Measurements from ENCODE around the gene RTL10. TPM values are rescaled to one million over a fixed set of nuclear protein-coding genes. Genes with fewer than 3 reads are reported as not detected.

Gene RTL10
- total RNA-seq, 1 donor from 2014 or later: 35.1 TPM

DNA sequence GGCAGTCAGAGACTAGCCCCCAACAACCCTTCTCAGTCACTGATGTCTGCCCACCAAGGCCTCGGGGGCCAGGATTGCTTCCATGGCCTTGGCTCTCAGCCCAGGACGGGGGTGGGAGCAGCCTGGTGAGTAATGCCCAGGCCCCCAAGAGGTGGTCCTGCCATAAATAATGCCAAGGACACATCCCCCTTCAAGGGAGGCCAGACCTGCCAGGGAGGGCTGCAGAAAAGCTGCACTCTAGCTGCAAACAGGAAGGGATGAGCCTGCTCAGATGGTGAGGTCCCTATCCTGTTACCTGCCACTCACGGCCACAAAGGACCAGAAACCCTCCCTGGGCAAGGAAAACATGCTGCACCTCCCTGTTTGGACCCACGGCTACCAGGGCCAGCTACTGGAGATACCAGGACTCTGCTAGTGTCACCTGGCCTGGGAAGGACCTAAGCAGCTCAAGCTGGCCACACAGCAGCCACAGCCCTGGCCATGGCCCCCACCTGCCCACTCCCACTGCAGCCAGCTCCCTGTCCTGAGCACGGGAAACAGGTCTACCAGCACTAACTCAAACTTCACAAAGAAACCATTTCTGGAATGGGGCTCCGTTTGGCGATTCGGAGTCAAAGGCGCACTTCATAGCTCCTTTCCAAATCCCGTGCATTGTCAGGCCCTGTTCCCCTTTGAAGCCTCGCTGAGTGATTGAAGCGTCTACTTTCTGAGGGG lies 12.1 kb downstream of the RTL10 start:
- no peak for DNase-seq (ENCODE audit: low spot score in 2 of 2, unreplicated experiment in 2 of 2)
- no peaks in the 10 kb centered on the region for H3K36me3 Mint-ChIP-seq
- H3K4me3 Mint-ChIP-seq: no peak overlapping the region
- H3K9me3 Mint-ChIP-seq: no peaks in the 10 kb centered on the region
- TF ChIP-seq, protein P1, sequence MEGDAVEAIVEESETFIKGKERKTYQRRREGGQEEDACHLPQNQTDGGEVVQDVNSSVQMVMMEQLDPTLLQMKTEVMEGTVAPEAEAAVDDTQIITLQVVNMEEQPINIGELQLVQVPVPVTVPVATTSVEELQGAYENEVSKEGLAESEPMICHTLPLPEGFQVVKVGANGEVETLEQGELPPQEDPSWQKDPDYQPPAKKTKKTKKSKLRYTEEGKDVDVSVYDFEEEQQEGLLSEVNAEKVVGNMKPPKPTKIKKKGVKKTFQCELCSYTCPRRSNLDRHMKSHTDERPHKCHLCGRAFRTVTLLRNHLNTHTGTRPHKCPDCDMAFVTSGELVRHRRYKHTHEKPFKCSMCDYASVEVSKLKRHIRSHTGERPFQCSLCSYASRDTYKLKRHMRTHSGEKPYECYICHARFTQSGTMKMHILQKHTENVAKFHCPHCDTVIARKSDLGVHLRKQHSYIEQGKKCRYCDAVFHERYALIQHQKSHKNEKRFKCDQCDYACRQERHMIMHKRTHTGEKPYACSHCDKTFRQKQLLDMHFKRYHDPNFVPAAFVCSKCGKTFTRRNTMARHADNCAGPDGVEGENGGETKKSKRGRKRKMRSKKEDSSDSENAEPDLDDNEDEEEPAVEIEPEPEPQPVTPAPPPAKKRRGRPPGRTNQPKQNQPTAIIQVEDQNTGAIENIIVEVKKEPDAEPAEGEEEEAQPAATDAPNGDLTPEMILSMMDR (IDR thresholded peaks at IDR 0.05; ENCODE audit: unreplicated experiment): no peak
- H3K27ac Mint-ChIP-seq: peak overlapping the region; percentile 66
- H3K27me3 Mint-ChIP-seq (ENCODE audit: low read depth): no peaks in the 10 kb centered on the region
- peaks cover 46% of the 10 kb centered on the region for H3K4me1 Mint-ChIP-seq

DNA sequence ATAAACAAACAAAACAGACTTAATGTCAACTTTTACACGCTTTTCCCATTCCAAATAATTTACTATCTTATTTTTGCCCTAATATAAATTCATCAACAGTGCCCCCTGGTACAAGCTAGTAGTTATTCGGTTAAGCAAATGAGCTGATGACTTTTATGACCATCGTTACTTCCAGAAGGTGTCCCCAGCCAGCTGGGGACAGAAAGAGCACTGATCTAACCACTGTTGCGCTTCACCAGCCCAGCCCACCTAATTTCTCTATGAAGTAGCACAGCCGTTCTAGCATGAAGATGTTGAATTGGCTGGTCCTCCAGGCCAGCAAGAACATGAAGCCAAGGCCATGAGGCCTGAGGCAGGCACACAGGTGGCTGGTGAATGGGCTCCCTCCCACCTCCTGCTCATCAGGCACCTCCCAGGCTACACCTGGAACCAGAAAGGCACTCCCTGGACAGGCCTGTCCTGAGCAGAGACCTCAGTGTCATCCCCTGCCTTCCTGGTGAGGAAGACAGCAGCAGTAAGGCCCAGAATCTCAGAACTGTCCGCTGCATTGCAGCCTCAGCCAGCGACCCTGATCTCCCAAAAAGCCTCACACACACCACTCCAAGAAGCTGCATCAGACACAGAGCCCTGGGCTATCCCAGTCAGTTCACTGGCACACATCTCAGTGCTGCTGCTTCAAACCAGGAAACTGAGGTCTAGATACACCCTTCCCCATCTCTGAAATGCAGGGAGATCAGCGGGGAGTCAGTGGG lies 12.9 kb downstream of the RTL10 start:
- Mint-ChIP-seq H3K9me3 (no peaks in the 10 kb centered on the region), H3K27ac (no peak overlapping the region), H3K4me3 (no peak overlapping the region), H3K36me3 (no peaks in the 10 kb centered on the region), H3K4me1 (peaks cover 46% of the 10 kb centered on the region), H3K27me3 (ENCODE audit: low read depth) (no peaks in the 10 kb centered on the region)
- TF ChIP-seq, protein P1 (IDR thresholded peaks at IDR 0.05; ENCODE audit: unreplicated experiment): no peak
- no peak for DNase-seq (ENCODE audit: low spot score in 2 of 2, unreplicated experiment in 2 of 2)

DNA sequence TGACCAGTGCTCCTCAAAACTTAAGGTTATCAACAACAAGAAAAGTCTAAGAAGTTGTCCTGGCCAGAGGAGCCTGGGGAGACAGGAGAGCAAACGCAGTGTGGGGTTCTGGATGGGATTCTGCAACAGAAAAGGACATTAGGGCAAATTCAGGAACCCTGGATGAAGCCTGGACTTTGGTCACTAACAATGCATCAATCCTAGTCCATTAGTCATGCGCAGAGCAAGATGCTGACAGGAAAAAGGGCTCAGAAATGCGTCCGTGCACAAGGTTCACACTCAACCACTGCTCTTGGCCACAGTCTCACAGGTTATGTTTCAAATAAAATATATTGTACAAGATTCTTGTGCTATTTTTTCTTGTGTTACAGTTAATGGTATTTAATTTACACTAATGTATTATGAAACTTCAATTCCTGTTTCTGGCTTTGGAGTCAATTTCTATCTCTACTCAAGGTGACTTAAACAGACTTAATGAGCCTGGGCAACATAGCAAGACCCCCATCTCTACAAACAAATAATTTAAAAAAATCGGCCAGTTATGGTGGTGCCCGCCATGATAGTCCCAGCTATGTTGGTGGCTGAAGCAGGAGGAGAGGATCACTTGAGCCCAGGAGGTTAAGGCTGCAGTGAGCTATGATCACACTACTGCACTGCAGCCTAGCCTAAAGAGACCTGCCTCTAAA lies 13.6 kb downstream of the RTL10 start:
- TF ChIP-seq, protein P1 (IDR thresholded peaks at IDR 0.05; ENCODE audit: unreplicated experiment): no peak
- Mint-ChIP-seq H3K27me3 (ENCODE audit: low read depth) (no peaks in the 10 kb centered on the region), H3K27ac (no peak overlapping the region), H3K4me1 (peaks cover 45% of the 10 kb centered on the region), H3K4me3 (no peak overlapping the region), H3K36me3 (no peaks in the 10 kb centered on the region), H3K9me3 (no peaks in the 10 kb centered on the region)
- DNase-seq (ENCODE audit: low spot score in 2 of 2, unreplicated experiment in 2 of 2): no peak

DNA sequence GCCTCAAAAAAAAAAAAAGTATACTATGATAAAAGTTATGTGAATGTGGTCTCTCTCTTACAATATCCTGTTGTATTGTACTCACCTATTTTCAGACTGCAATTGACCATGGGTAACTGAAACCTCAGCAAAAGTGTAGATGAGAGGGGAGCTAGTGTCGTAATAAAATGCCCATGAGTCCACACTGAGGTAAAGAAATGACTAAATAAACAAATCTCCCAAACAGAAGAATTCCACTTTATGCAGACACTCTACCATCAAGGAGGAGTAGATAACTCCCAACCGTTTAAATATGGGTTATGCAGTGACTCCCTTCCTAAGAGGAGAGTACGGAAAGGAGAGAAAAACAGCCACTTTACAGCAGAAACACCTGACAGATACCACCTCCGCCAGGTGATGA lies 14.6 kb downstream of the RTL10 start:
- Mint-ChIP-seq H3K4me1 (peaks cover 36% of the 10 kb centered on the region), H3K9me3 (no peaks in the 10 kb centered on the region), H3K27me3 (ENCODE audit: low read depth) (no peaks in the 10 kb centered on the region), H3K4me3 (no peak overlapping the region), H3K27ac (no peak overlapping the region), H3K36me3 (no peaks in the 10 kb centered on the region)
- DNase-seq (ENCODE audit: low spot score in 2 of 2, unreplicated experiment in 2 of 2): no peak
- TF ChIP-seq, protein P1 (IDR thresholded peaks at IDR 0.05; ENCODE audit: unreplicated experiment): no peak

DNA sequence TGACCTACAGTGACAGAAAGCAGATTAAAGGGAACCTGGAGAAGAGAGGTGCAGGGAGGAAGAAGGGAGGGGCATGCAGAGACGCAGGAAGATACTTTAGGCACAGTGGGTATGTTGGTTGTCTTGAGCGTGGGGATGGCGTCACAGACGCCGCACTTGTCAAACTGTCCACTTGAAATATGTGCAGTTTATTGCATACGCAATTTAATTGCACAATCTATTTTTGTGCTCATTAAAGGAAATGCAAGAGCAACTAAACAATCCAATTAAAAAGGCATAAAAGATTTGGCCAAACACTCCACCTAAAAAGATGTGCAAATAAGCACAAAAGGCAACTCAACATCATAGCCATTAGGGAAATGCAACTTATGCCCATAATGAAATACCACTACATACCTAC lies 16.8 kb downstream of the RTL10 start:
- Mint-ChIP-seq H3K27ac (no peak overlapping the region), H3K9me3 (no peaks in the 10 kb centered on the region), H3K27me3 (ENCODE audit: low read depth) (no peaks in the 10 kb centered on the region), H3K4me1 (peaks cover 19% of the 10 kb centered on the region), H3K36me3 (no peaks in the 10 kb centered on the region), H3K4me3 (no peak overlapping the region)
- no peak for DNase-seq (ENCODE audit: low spot score in 2 of 2, unreplicated experiment in 2 of 2)
- TF ChIP-seq, protein P1 (IDR thresholded peaks at IDR 0.05; ENCODE audit: unreplicated experiment): no peak
